Gastrocnemius medialis (tissue), 4 donors: ENCODE data around the gene CRHBP. TPM values are rescaled to one million over a fixed set of nuclear protein-coding genes. Genes with fewer than 3 reads are reported as not detected.

Experiments
- ATAC-seq, 2 donors: fragments of 150-250 bp; one replicate each; pipeline ENCODE4 v1.9.1; 2016
- DNase-seq, 2 donors: peaks; one replicate each; pipeline ENCODE4 v3.0.0-alpha.2; 2019
- H3K27ac ChIP-seq, 4 donors: fragments of 200-600 bp; sonication (generic); 1 replicate in 1 of 4; 2 replicates in 3 of 4; pipeline ENCODE4 v1.5.1; 2016 to 2018; ENCODE audit warnings: mild to moderate bottlenecking in 2 of 4, moderate library complexity in 1 of 4
- H3K27me3 ChIP-seq, 3 donors: fragments of 200-600 bp; sonication (generic) in 2 of 3; 1 replicate in 1 of 3; 2 replicates in 2 of 3; pipeline versions ENCODE4 v1.5.1 to v1.6.0; 2016 to 2019; ENCODE audit warnings: mild to moderate bottlenecking in 1 of 3, moderate library complexity in 1 of 3
- H3K36me3 ChIP-seq, 2 donors: fragments of 200-600 bp; sonication (generic) in 1 of 2; one replicate each; pipeline ENCODE4 v1.5.1; 2017 to 2018
- H3K4me1 ChIP-seq, 2 donors: fragments of 200-600 bp; sonication (generic) in 1 of 2; one replicate each; pipeline ENCODE4 v1.5.1; 2016 to 2017; ENCODE audit warnings: mild to moderate bottlenecking in 2 of 2
- H3K4me3 ChIP-seq, 4 donors: fragments of 200-600 bp; sonication (generic) in 3 of 4; 1 replicate in 1 of 4; 2 replicates in 3 of 4; pipeline ENCODE4 v1.5.1; 2016 to 2019; ENCODE audit warnings: mild to moderate bottlenecking in 2 of 4
- H3K9me3 ChIP-seq, 3 donors: fragments of 200-600 bp; sonication (generic) in 2 of 3; 1 replicate in 1 of 3; 2 replicates in 2 of 3; pipeline ENCODE4 v1.5.1; 2016 to 2019
- CTCF ChIP-seq, 5 experiments: fragments of 450-650 bp in 3 of 5; fragments of 200-600 bp in 2 of 5; sonication (generic) in 2 of 5; IDR thresholded peaks in 4 of 5; conservative IDR thresholded peaks in 1 of 5; 1 replicate in 4 of 5; 2 replicates in 1 of 5; pipeline ENCODE4 v1.5.1; 2016 to 2019; ENCODE audit warnings: antibody characterized with exemption in 5 of 5, mild to moderate bottlenecking in 3 of 5, moderate library complexity in 3 of 5
- POLR2A ChIP-seq, 2 donors: fragments of 450-650 bp; IDR thresholded peaks; one replicate each; pipeline ENCODE4 v1.6.1; 2017; ENCODE audit warnings: antibody characterized with exemption in 2 of 2, mild to moderate bottlenecking in 2 of 2, moderate library complexity in 2 of 2
- in situ Hi-C, 4 donors: fragments of 200-750 bp; cut with MboI; loops; one replicate each; pipeline versions ENCODE4 v1.15.0 to v1.8.0; 2017; ENCODE audit warnings: low sequenced_read_pairs in 4 of 4
- intact Hi-C: fragments of 100-400 bp; cut with DNase I; formaldehyde crosslinking; loops from one replicate; pipeline ENCODE4 v1.15.1; 2023; ENCODE audit warnings: low total_unique reads
- total RNA-seq, 4 donors: library from RNA; depleted of rRNA; stranded (reverse); fragments of >200 nt; gene quantifications; one replicate each; pipeline versions ENCODE4 v1.1.0 to v1.2.3, GENCODE V29; 2016

CRHBP gene
- total RNA-seq, 4 donors from 2014 or later: 0.36 to 0.61 (median 0.38) TPM; not detected in 1

- ATAC-seq (no peak), DNase-seq (no peak)
- no peaks in the 10 kb centered on the region for H3K9me3 ChIP-seq
- intact Hi-C loops: no loop called here
- H3K27me3 ChIP-seq: no peaks in the 10 kb centered on the region
- in situ Hi-C loops: loop anchor here in 1 of 4 donors (25.0 kb wide), 1 partner anchor 396 kb away; the partner anchor contains the start of gene F2RL2
- H3K4me3 ChIP-seq: no peak overlapping the region
- H3K36me3 ChIP-seq: no peaks in the 10 kb centered on the region
- no peak overlapping the region for H3K27ac ChIP-seq
- no peaks in the 10 kb centered on the region for H3K4me1 ChIP-seq
- TF ChIP-seq CTCF (IDR thresholded peaks at IDR 0.05 in 4 of 5, conservative IDR thresholded peaks at IDR 0.05 in 1 of 5): no peak
- TF ChIP-seq POLR2A (IDR thresholded peaks at IDR 0.05): no peak
Observed at GRCh38 chr5:77008413-77008812, 55.6 kb downstream of the CRHBP start.

GRCh38 chr5:77010243-77010642, 57.4 kb downstream of the CRHBP start:
- intact Hi-C loops (no loop called here), in situ Hi-C loops (loop anchor here in 1 of 4 donors (10.0 to 25.0 kb wide), 2 partner anchors 135 to 398 kb away; partner anchors contain the start of gene F2RL2)
- TF ChIP-seq POLR2A (IDR thresholded peaks at IDR 0.05) (no peak), CTCF (IDR thresholded peaks at IDR 0.05 in 4 of 5, conservative IDR thresholded peaks at IDR 0.05 in 1 of 5) (no peak)

GRCh38 chr5:77011498-77011897, 58.7 kb downstream of the CRHBP start:
- TF ChIP-seq POLR2A (IDR thresholded peaks at IDR 0.05) (no peak), CTCF (IDR thresholded peaks at IDR 0.05 in 4 of 5, conservative IDR thresholded peaks at IDR 0.05 in 1 of 5) (no peak)
- no peak for DNase-seq
- intact Hi-C loops: no loop called here
- H3K36me3 ChIP-seq: no peaks in the 10 kb centered on the region
- no peak overlapping the region for H3K4me3 ChIP-seq
- H3K9me3 ChIP-seq: no peaks in the 10 kb centered on the region
- no peak for ATAC-seq
- no peaks in the 10 kb centered on the region for H3K4me1 ChIP-seq
- no peaks in the 10 kb centered on the region for H3K27me3 ChIP-seq
- in situ Hi-C loops: loop anchor here in 1 of 4 donors (10.0 to 25.0 kb wide), 2 partner anchors 137 to 399 kb away; partner anchors contain the start of gene F2RL2
- H3K27ac ChIP-seq: no peak overlapping the region

More at GRCh38 chr5:77010243-77010642, 57.4 kb downstream of the CRHBP start:
- Histone ChIP-seq H3K27ac (no peak overlapping the region), H3K27me3 (no peaks in the 10 kb centered on the region), H3K36me3 (no peaks in the 10 kb centered on the region), H3K4me3 (no peak overlapping the region), H3K4me1 (no peaks in the 10 kb centered on the region), H3K9me3 (no peaks in the 10 kb centered on the region)
- no peak for DNase-seq
- ATAC-seq: no peak

- in situ Hi-C loops: loop anchor here in 1 of 4 donors (10.0 to 25.0 kb wide), 2 partner anchors 138 to 400 kb away; partner anchors contain the start of gene F2RL2
- TF ChIP-seq CTCF (IDR thresholded peaks at IDR 0.05 in 4 of 5, conservative IDR thresholded peaks at IDR 0.05 in 1 of 5): no peak
- no peak for TF ChIP-seq POLR2A (IDR thresholded peaks at IDR 0.05)
- intact Hi-C loops: no loop called here
Observed at GRCh38 chr5:77012601-77013000, 59.8 kb downstream of the CRHBP start.

More at GRCh38 chr5:77012601-77013000, 59.8 kb downstream of the CRHBP start:
- Histone ChIP-seq H3K4me3 (no peak overlapping the region), H3K27me3 (no peaks in the 10 kb centered on the region), H3K4me1 (no peaks in the 10 kb centered on the region), H3K36me3 (no peaks in the 10 kb centered on the region), H3K9me3 (no peaks in the 10 kb centered on the region), H3K27ac (no peak overlapping the region)
- ATAC-seq (no peak), DNase-seq (no peak)
